ENCODE data around the gene DGKI.
A peak's percentile ranks its signal among the peaks of the same experiment; 100 is the strongest.

DGKI gene

DNA sequence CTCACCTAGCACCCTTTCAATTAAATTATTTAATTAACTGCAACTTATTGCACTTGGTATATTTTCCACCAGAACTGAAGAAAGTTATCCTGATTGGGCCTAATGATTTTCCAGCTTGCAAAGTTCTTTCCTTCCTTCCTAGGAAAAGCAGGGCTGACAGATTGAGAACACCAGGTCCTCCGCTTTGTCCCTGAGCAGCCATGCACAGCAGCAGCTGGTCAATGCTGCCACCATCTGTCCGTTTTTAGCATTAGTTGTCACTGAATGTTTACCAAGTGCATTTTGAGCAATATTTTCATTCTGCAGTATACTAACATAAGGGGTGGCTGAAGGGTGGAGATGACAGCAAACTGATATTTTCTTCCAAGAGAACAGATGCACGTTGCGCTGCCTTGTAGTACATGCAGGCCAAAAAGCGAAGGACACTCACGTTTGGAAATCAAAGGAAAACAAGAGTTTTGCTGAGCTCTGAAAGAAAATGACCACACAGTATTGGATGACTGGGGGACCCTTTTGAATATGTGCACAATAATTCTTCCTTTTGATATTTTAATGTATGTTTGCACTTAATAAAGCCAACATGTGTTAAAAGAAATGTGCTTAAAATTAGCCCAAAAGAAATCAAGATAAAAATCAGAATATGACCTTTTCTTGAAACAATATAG is 254.4 kb downstream of the DGKI start:
- peak; percentile 51 for DNase-seq (ENCODE audit: low spot score)

DNA sequence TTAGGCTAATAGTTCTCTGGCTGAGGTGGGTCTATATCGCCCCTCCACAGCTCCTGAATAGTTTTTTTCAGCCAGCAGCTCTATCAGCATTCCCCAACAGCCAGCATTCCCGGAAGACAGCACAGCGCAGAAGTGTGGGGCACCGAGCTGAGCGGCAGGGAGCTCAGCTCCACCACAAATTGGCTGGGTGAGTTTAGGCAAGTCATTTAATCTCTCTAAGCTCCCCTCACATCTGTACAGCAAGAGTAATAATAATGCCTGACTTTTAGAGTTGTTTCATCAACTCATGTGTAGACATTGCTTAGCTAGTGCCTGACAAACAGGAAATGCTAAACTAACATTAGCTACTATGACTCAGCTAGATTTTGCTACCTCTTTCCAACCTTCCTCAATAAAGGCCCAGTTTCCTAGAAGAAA is 255.3 kb downstream of the DGKI start:
- no peak for DNase-seq (ENCODE audit: low spot score)

DNA sequence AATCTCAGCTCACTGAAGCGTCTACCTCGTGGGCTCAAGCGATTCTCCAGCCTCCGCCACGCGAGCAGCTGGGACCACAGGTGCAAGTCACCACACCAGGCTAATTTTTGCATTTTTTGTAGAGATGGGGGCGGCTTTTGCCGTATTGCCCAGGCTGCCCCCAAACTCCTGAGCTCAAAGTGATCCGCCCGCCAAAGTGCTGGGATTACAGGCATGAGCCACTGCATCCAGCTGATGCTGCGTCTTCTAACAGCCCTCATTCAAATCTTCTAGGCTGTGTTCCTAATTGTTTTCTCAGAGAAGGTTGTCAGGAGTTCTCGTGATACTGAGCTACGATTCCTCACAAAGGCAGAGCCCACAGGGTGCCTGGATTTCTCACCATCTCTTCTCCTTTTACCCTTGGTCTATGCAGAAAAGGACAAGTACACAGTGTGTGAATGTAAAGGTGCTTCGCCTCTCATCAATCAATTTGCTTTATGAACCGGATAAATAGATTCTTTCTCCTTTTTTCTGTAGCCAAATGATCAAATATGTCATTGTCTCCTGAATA is 255.9 kb downstream of the DGKI start:
- no peak for DNase-seq (ENCODE audit: low spot score)

DNA sequence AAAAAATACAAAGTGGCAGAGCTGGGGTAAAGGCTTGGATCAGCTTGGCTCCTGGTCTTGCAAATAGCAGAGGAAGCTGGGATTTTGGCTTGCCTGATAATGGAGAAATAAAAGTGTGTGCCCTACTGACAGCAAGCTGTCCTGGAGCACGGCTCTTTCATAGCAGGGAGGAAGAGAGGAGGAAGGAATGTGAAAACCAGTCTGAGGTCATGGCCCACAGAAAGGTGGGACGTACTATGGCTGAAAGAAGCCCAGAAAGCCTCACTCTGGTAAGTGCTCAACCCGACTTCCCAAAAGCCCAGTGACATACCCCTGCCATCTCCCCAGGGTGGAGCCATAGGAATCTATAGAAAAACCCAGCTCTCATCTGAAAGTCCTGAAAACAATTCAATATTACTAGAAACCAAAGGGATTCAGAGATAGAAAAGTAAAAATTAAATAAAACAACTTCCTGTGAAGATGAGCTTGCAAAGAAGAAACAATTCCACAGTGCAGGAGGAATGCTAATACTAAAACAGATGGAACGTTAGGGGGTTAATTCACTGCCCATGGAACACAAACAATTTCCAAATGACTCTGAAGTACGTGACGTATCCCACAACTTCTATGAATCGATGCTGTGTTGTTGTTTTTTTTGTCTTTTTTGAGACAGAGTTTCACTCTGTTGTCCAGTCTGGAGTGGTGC is 256.6 kb downstream of the DGKI start:
- no peak for DNase-seq (ENCODE audit: low spot score)

DNA sequence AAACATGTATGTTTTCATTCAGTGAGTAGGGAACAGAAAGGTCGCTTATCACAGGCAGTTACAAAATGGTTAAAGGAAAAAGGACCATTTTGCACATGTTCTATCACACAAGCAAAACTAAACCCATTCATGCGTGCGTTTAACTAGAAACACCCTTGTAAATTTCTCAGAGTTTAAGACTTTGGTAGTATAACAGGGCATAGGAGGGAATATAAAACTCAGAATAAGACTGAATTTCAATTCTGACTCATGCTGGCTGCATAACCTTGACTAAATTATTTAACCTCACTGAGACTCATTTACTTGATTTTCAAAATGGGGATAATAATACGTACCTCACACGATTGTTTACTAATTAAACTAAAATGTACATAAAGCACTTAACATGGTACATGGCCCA is 259.4 kb downstream of the DGKI start:
- DNase-seq (ENCODE audit: low spot score), result no peak

DNA sequence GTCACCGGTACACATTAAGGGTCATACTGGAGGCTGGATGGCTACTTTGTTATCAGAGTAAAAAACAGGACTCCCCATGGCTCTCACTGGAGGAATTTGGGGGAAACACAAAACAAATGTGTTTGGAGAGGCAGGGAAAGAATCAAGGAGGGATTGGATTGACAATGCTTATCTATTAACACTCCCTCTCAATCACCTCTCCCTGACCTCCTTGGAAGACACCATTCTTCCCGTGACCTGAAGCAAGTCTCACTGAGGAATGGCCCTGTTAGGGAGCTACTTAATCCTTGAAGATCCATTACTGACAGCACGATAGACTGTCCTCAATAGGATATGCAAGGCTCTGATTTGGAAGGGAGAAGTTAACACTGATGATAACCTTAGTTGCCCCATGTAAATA is 261.2 kb downstream of the DGKI start:
- DNase-seq (ENCODE audit: low spot score), result no peak

DNA sequence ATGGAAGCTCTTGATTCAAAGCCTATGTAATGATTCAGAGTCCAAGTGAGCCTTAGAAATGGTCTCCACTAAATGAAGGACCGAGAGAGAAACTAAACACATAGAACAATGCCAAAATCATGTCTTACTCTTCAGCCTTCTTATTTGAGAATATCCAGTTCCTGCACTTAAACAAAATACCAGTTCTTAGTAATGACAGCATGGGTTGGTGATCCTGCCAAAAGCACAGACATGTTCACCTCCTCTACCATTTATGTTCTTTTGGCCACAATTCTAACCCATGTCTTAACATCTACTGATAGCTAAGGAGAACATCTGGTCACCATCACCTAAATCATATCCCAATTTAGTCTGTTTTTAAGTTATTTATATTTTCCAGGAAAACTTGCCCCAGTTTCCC is 263.6 kb downstream of the DGKI start:
- no peak for DNase-seq (ENCODE audit: low spot score)

DNA sequence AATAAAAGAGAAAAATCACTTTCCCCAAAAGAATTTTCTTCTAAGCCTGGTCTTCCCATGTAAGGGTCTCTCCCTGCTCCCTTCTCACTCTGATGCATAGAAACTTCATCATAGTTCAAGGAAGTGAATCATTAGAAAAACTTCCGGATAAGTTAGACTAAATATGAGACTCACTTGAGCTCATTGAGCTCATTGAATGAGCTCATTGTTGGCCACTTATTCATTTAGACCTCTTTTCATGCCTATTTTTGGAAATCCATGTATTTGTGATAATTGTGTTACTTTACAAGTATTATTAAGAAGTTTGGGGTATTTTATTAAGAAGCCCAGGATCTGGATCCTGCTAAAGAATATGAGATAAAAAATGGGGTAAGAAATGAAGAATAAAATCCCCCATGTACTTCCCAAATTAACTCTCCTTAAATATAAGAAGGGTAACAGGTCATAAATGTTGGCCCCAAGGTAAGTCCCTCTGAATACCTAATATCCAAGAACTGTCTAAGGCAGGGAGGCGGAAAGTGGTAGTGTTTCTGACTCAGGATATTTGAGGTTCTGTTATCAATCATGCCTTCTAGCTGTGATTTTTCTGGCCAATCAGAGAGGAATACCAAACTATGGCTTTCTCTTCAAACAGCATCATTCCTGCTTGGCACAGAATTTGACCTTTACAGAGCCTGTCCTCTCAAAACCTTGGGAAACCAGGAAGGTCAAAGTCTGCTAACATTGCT is 266.7 kb downstream of the DGKI start:
- no peak for DNase-seq (ENCODE audit: low spot score)

DNA sequence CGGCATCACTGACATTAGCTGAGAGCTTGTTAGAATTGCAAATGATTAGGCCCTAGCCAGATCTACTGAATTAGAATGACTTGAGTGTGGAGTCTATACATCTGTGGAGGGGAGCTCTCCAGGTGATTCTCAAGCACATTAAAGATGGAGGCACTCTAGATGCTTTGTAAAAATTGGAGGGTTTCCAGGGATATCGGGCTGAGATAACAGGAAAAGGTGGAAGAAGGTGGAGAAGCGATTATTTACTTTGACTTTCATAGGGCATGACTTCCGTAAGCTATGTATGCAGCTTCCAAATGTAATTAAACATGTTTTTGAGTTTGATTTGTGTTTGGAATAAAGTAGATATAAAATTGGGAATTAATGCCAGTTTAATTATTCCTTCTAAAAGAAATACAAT is 268.2 kb downstream of the DGKI start:
- DNase-seq (ENCODE audit: low spot score), result no peak

DNA sequence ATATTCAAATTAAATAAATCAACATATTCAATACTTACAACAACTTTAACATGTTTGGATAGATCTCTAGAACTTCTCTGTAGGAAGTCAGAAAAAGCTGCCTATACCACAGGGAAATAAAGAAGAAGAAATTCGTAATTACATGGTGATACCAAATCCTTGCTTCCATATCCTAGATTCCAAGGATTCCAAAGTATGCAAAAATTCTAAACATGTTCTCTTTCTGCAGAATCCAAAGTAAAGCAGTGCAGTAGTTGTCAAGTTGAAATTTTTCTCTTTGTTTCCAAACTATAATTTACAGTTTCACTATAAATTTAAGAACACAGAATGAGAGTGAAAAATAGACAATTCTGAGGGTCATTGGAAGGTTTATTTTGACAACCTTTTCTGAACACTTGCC is 269.6 kb downstream of the DGKI start:
- DNase-seq (ENCODE audit: low spot score), result no peak

DNA sequence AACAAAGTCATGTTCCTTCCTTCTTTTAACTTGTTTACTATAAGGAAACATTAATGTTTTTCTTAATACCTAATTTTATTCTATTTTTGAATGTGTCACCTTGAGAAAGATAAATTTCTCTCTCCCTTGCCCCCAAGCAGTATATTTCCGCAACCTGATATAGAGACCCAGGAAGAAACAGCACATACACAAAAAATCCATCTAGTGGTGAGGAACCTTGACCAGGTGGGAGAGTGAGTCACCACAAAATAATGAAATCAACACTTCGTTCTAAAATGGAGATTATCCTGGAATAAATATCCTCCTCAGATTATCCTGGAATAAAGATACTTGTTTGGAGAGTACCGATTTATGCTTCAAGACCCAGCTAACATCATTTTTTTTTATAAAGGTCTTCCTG is 270.3 kb downstream of the DGKI start:
- no peak for DNase-seq (ENCODE audit: low spot score)

DNA sequence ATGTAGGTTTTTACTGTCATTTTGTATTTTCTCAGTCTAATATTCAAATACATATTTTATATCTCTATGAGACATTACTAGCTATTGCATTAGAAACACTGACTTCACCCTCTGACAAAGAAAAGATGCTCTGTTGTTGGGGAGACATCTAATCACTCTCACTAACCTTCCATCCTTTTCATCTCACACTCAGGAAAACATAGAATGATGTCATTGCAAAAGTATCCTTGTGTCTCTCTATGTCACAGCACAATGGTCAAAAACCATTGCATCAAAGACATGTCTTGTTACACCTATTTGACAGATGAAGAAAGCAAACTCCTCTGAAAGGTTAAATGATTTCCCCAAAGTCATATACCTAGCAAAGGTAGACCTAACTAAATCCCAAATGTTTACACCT is 272.0 kb downstream of the DGKI start:
- DNase-seq (ENCODE audit: low spot score), result no peak

DNA sequence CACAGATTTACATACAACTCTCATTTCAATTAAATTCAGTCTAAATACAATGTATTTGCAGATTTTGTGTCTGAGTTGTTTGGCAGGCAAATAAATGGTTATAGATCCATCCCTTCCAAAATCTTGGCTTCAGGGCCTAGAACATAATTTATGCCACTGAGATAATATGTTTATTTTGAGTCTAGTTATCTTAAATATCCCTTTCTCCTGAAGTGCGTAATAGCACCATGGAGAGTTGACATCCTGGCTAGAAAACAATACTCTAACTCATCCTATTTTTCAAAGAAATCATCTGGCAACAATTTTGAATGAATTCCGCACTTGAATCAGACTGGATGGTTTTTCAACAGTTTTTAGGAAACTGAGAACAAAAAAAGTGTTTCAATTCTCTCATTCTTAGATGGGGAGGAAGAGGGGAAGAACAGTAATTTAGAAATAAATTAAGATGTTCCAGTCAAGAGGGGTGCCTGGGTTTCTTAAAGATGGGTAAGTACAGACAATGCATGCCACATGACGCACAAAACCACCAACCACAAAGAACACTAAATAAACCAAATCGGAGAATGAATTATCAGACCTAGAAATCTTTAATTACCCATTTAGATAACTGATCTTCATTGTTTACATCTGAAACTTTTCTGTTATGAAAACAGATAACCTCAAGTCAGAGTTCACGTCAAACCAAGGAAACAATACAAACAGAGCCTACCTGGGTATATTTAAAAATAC is 274.6 kb downstream of the DGKI start:
- no peak for DNase-seq (ENCODE audit: low spot score)

DNA sequence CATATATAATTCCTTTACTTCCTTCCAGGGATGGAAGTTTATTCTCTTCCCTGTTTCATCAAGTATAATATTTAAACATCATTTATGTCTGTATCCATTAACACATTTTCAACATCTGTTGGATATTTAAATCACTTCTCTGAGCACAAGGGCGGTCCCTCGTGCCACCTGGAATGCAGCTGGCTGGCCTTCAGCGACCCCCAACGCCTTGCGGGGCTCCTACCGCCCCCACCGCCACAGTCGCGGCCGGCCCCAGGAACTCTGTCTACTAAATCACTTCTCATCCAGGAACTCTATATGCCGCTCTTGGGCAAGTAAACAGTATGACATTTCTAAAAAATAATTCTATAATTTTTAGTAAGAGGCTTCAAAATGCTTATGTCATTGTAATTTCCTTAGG is 282.1 kb downstream of the DGKI start:
- DNase-seq (ENCODE audit: low spot score), result no peak

DNA sequence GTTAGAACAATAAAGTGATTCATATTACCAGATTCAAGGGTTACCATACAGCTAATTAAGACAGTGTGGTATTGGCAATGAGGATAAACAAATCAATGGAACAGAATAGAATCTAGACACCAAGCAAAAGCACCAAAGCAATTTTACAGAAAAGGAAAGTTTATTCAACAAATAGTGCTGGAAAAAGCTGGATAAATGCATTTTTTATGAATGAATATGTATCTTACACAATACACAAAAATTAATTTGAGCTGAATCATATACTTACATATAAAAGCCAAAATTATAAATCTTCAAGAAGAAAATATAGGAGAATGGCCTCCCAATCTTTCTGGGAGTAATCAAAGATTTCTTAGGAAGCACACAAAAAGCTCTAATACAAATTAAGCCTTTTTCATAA is 282.8 kb downstream of the DGKI start:
- no peak for DNase-seq (ENCODE audit: low spot score)

DNA sequence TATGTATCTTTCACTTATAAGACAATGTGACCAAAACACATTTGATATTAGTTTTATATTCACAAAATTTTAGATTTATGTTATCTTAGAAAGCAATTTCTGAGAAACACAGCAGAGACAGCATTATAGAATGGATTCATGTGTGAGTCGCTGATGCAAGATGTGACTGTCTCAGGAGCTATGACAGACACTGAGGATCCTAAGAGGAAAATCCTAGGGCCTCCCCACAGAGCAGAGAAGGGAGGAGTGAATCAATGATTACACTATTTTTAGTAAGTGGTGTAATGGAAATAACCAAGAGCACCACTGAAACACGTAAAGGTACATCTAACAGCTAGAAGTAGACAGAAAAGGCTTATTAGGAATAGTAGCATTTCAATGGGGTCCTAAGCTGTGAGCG is 299.3 kb downstream of the DGKI start:
- DNase-seq (ENCODE audit: low spot score), result no peak

DNA sequence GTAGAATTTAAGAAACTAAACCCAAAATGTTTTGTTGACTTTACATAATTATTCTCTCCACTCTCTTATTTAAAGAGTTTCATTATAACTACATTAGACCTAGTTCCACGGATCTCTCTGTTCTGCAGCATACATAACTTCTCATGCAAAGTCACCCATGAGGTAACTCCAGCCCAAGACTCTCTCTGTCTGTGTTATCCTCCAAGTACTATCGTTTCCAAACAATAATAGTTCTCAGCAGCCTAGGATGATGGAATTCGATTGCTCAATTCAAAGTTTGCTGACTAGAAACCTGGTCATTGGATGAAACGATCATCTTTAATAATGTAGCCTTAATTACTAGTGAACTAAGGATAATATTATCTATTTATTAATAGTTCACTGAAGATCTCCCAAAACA is 300.1 kb downstream of the DGKI start:
- no peak for DNase-seq (ENCODE audit: low spot score)

DNA sequence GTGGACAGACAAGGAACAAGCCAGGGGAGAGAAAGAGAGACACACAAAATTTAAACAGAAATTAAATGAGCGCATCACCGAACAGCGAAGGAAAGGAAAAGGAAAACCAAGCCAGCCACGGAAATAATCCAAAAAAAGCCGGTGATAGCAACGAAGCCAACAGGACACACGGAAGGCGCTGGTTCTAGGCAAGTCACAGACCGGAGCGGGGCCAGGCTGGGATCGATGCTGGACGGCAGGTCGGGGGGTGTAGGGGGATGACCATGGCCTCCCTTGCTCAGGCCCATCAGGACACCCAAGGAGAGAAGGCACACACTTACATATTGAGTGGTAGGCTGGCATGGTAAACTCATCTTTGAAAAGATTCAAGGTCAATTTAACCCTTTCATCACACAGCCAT is 300.8 kb downstream of the DGKI start:
- DNase-seq (ENCODE audit: low spot score), result no peak

DNA sequence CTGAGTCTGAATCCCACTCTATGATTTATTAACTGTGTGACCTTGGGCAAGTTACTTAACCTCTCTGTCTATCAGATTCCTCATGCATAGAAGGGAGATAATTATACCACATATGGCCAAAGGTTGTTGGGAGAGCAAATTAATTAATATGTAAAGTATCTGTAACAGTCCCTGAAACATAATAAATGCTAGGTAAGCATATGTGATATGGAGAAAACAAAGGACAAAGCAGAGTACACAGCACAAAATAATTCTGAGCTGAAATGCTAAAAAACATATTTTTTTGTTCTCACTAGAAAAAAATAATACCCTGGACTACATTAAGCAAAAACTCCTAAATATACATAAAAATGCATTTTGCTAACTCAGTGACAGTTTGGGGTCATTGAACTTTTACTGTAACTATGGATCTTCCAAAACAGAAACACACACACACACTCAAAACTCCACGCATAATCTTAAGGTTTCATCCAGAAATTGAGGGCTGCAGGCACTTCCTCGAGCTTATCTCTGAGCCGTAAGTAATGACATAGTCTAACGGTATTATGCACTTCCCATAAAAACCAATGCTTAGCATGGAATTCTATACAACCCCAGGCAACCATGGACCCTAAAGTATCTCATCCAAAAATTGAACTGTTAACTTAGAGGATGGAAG is 301.6 kb downstream of the DGKI start:
- no peak for DNase-seq (ENCODE audit: low spot score)

DNA sequence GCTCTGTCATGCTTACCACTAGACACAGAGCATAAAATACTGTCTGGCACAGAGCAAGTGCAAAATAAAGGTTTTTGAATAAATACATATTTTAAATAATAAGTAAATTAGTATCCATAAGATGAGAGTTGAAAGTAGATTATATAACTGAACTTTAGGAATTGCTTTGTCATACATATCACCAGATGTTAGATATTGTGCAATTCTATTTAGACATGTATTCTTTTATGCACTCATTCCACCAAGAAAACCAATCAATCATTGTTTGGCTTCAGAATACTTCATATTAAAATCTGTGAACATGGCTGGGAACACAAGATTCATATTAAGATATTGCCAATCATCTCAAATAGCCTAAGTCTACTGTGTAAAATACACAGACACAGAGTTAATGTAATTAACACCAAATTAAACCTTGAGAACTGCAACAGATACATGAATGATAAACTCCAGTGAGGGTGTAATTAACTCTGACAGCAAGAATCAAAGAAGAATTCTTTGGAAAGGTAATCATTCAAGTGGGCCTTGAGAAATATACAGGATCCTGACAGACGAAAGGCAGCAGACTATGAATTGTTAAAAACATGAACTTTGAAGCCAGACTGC is 302.2 kb downstream of the DGKI start:
- DNase-seq (ENCODE audit: low spot score), result no peak

DNA sequence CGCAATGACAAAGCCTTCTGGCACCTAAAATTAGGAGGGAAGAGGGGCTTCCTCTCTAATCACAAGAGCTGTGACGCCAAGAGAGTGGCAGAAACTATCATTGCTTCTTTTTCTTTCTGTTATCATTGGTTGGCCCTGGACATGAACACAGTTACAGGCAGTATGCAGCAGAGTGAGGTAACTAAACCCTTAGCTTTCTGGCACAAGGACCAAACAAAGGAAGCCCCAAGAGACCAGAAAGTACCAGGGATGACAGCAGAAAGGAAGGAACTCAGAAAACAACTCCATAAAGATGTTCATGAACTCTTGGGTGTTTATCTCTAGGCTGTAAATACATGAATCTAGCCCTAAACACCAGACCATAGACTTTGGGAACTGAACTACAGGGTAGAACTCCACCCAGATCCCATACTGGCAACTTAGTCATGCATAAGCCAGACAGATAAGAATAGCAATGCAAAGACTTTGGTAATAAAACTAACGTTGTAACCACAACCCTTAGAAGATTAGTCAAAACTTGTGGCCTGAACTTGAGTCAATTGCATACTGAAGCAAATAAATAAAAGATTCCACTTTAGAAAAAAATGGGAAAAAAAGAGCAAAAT is 307.6 kb downstream of the DGKI start:
- DNase-seq (ENCODE audit: low spot score), result no peak
